Peyer's patch (tissue), 4 donors: ENCODE data around the gene UBE2E3.

Experiments used
- POLR2A ChIP-seq, 2 donors: fragments of 450-650 bp; IDR thresholded peaks; one replicate each; pipeline ENCODE4 v1.5.1; 2017; ENCODE audit warnings: antibody characterized with exemption in 2 of 2, mild to moderate bottlenecking in 2 of 2, moderate library complexity in 2 of 2
- TF ChIP-seq, protein P1 (sequence below), 6 experiments: fragments of 450-650 bp in 4 of 6; fragments of 200-600 bp in 2 of 6; sonication (generic) in 1 of 6; IDR thresholded peaks; one replicate each; pipeline ENCODE4 v1.5.1; 2017 to 2019; ENCODE audit warnings: antibody characterized with exemption in 6 of 6, mild to moderate bottlenecking in 3 of 6, moderate library complexity in 1 of 6

DNA sequence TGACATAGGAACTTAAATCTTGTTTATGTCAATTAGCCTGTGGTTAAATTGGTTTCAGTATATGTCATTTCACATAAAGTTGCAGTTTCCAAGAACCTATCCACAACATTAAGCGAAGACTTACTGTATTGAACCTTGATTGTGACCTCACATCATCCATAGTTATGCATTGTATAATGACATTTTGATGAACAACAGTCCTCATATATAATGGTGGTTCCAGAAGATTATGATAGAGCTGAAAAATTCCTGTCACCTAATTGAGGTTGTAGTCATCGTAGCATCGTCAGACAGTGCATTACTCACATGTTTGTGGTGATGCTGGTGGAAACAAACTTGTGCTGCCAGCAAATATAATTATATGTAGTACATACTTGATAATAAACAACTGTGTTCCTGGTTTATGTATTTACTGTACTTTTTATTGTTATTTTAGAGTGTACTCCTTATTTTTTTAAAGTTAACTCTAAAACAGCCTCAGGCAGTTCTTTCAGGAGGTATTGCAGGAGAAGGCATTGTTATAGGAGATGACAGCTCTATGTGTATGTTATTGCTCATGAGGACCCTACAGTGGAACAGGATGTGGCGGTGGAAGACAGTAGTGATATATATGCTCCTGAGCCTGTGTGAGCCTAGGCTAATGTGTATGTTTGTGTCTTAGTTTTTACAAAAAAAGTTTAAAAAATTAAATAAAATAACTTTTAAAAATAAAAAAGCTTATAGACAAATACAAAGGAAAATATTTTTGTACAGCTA lies 56.6 kb downstream of the UBE2E3 start:
- TF ChIP-seq, protein P1, sequence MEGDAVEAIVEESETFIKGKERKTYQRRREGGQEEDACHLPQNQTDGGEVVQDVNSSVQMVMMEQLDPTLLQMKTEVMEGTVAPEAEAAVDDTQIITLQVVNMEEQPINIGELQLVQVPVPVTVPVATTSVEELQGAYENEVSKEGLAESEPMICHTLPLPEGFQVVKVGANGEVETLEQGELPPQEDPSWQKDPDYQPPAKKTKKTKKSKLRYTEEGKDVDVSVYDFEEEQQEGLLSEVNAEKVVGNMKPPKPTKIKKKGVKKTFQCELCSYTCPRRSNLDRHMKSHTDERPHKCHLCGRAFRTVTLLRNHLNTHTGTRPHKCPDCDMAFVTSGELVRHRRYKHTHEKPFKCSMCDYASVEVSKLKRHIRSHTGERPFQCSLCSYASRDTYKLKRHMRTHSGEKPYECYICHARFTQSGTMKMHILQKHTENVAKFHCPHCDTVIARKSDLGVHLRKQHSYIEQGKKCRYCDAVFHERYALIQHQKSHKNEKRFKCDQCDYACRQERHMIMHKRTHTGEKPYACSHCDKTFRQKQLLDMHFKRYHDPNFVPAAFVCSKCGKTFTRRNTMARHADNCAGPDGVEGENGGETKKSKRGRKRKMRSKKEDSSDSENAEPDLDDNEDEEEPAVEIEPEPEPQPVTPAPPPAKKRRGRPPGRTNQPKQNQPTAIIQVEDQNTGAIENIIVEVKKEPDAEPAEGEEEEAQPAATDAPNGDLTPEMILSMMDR (IDR thresholded peaks at IDR 0.05): no peak
- no peak for TF ChIP-seq POLR2A (IDR thresholded peaks at IDR 0.05)
